H1 (cell line): Measurements from ENCODE around the gene GPR39. TPM values are rescaled to one million over a fixed set of nuclear protein-coding genes. Genes with fewer than 3 reads are reported as not detected.

Source experiments
- TAF1 ChIP-seq: IDR thresholded peaks from 2 replicates; pipeline ENCODE4 v1.6.1; 2011; ENCODE audit warnings: mild to moderate bottlenecking, low read depth, low read length
- polyA plus RNA-seq, 7 experiments: library from polyadenylated mRNA; depleted of rRNA in 3 of 7; stranded (reverse) in 5 of 7; unstranded in 2 of 7; fragments of >200 nt in 5 of 7; fragments of 200-250 nt in 2 of 7; gene quantifications; 1 replicate in 5 of 7; 2 replicates in 1 of 7; 4 replicates in 1 of 7; pipeline versions ENCODE4 v1.2.1 to v1.2.3, GENCODE V29; 2011 to 2013; ENCODE audit warnings: missing spikeins in 2 of 7, mixed read lengths in 2 of 7
- total RNA-seq: library from RNA; stranded (reverse); fragmentation: NEBNext Ultra II Directional; extraction: Animal tissue kit (Norgen Biotek cat#: 25700); gene quantifications from 2 replicates; pipeline ENCODE4 v1.2.1, GENCODE V29; 2021
- TF ChIP-seq, protein P1 (sequence below): fragments of 300-600 bp; sonication (generic); IDR thresholded peaks from 2 replicates; pipeline ENCODE4 v1.7.1; 2012; ENCODE audit warnings: low read length, moderate library complexity, mild to moderate bottlenecking, inconsistent platforms; ENCODE audit not compliant: insufficient replicate concordance

Gene GPR39
- total and polyA plus RNA-seq, 2 of the 8 experiments (the other 6 are each of a cell fraction or from before 2014, with no cell fraction given): 0.63 to 2.7 TPM

DNA sequence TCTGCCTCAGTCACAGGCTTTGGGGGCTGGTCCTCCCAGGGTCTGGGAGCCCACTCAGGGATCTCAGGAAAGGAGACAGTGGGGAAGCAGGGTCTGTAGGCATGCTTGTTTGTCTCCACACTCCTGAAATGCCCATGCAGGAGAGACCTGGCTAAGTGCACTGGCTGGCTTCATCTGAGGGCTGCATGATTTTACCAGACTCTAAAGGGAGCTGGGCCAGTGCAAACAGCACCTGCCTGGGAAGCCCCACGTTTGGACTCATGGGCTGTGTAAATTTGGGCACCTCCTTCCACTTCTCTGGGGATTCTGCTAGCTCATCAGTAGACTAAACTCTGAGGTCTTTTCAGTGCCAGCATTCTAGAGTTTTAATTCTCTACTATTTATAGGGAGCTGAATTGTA is 219.7 kb downstream of the GPR39 start (continued):
- TF ChIP-seq, protein P1, sequence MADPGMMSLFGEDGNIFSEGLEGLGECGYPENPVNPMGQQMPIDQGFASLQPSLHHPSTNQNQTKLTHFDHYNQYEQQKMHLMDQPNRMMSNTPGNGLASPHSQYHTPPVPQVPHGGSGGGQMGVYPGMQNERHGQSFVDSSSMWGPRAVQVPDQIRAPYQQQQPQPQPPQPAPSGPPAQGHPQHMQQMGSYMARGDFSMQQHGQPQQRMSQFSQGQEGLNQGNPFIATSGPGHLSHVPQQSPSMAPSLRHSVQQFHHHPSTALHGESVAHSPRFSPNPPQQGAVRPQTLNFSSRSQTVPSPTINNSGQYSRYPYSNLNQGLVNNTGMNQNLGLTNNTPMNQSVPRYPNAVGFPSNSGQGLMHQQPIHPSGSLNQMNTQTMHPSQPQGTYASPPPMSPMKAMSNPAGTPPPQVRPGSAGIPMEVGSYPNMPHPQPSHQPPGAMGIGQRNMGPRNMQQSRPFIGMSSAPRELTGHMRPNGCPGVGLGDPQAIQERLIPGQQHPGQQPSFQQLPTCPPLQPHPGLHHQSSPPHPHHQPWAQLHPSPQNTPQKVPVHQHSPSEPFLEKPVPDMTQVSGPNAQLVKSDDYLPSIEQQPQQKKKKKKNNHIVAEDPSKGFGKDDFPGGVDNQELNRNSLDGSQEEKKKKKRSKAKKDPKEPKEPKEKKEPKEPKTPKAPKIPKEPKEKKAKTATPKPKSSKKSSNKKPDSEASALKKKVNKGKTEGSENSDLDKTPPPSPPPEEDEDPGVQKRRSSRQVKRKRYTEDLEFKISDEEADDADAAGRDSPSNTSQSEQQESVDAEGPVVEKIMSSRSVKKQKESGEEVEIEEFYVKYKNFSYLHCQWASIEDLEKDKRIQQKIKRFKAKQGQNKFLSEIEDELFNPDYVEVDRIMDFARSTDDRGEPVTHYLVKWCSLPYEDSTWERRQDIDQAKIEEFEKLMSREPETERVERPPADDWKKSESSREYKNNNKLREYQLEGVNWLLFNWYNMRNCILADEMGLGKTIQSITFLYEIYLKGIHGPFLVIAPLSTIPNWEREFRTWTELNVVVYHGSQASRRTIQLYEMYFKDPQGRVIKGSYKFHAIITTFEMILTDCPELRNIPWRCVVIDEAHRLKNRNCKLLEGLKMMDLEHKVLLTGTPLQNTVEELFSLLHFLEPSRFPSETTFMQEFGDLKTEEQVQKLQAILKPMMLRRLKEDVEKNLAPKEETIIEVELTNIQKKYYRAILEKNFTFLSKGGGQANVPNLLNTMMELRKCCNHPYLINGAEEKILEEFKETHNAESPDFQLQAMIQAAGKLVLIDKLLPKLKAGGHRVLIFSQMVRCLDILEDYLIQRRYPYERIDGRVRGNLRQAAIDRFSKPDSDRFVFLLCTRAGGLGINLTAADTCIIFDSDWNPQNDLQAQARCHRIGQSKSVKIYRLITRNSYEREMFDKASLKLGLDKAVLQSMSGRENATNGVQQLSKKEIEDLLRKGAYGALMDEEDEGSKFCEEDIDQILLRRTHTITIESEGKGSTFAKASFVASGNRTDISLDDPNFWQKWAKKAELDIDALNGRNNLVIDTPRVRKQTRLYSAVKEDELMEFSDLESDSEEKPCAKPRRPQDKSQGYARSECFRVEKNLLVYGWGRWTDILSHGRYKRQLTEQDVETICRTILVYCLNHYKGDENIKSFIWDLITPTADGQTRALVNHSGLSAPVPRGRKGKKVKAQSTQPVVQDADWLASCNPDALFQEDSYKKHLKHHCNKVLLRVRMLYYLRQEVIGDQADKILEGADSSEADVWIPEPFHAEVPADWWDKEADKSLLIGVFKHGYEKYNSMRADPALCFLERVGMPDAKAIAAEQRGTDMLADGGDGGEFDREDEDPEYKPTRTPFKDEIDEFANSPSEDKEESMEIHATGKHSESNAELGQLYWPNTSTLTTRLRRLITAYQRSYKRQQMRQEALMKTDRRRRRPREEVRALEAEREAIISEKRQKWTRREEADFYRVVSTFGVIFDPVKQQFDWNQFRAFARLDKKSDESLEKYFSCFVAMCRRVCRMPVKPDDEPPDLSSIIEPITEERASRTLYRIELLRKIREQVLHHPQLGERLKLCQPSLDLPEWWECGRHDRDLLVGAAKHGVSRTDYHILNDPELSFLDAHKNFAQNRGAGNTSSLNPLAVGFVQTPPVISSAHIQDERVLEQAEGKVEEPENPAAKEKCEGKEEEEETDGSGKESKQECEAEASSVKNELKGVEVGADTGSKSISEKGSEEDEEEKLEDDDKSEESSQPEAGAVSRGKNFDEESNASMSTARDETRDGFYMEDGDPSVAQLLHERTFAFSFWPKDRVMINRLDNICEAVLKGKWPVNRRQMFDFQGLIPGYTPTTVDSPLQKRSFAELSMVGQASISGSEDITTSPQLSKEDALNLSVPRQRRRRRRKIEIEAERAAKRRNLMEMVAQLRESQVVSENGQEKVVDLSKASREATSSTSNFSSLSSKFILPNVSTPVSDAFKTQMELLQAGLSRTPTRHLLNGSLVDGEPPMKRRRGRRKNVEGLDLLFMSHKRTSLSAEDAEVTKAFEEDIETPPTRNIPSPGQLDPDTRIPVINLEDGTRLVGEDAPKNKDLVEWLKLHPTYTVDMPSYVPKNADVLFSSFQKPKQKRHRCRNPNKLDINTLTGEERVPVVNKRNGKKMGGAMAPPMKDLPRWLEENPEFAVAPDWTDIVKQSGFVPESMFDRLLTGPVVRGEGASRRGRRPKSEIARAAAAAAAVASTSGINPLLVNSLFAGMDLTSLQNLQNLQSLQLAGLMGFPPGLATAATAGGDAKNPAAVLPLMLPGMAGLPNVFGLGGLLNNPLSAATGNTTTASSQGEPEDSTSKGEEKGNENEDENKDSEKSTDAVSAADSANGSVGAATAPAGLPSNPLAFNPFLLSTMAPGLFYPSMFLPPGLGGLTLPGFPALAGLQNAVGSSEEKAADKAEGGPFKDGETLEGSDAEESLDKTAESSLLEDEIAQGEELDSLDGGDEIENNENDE: no peak
- no peak for TF ChIP-seq TAF1
